HG02943 (cell line): ENCODE measurements around the gene SPAG8.

Experiments
- ATAC-seq: cut with Tn5 transposase; IDR thresholded peaks from one replicate; pipeline ENCODE4 v1.9.1; 2021; ENCODE audit warnings: mild to moderate bottlenecking, low read depth, moderate library complexity; ENCODE audit not compliant: unreplicated experiment

SPAG8 gene

GRCh38 chr9:35812025-35812602 lies at the start of gene SPAG8:
SPAG8 (minus strand) TSS chr9:35812262; CDS start chr9:35812147, 115 bp downstream.
- peak; percentile 52 for ATAC-seq

- no peak for ATAC-seq
Measured at GRCh38 chr9:35861161-35861897, 49.3 kb upstream of the SPAG8 start.

- no peak for ATAC-seq
Measured at GRCh38 chr9:35859990-35860339, 47.9 kb upstream of the SPAG8 start.

GRCh38 chr9:35859310-35859989 lies 47.4 kb upstream of the SPAG8 start:
- no peak for ATAC-seq

- ATAC-seq, result no peak
Measured at GRCh38 chr9:35858458-35858857, 46.4 kb upstream of the SPAG8 start.

GRCh38 chr9:35856882-35857281 lies 44.8 kb upstream of the SPAG8 start:
- no peak for ATAC-seq

- ATAC-seq, result no peak
Measured at GRCh38 chr9:35856206-35856605, 44.1 kb upstream of the SPAG8 start.

- ATAC-seq, result no peak
Measured at GRCh38 chr9:35854091-35854762, 42.2 kb upstream of the SPAG8 start.

- no peak for ATAC-seq
Measured at GRCh38 chr9:35852876-35853865, 41.1 kb upstream of the SPAG8 start.

- ATAC-seq, result no peak
Measured at GRCh38 chr9:35852267-35852815, 40.3 kb upstream of the SPAG8 start.

GRCh38 chr9:35847792-35848572 lies 35.9 kb upstream of the SPAG8 start:
- ATAC-seq, result peak; percentile 92

- ATAC-seq, result no peak
Measured at GRCh38 chr9:35845824-35846771, 34.0 kb upstream of the SPAG8 start.

- no peak for ATAC-seq
Measured at GRCh38 chr9:35844628-35845270, 32.7 kb upstream of the SPAG8 start.

- ATAC-seq, result no peak
Measured at GRCh38 chr9:35842795-35843194, 30.7 kb upstream of the SPAG8 start.

- ATAC-seq, result no peak
Measured at GRCh38 chr9:35842020-35842745, 30.1 kb upstream of the SPAG8 start.

GRCh38 chr9:35841645-35841900 lies 29.5 kb upstream of the SPAG8 start:
- no peak for ATAC-seq
